ENCODE results near the gene TP53RK.

Gene TP53RK

DNA sequence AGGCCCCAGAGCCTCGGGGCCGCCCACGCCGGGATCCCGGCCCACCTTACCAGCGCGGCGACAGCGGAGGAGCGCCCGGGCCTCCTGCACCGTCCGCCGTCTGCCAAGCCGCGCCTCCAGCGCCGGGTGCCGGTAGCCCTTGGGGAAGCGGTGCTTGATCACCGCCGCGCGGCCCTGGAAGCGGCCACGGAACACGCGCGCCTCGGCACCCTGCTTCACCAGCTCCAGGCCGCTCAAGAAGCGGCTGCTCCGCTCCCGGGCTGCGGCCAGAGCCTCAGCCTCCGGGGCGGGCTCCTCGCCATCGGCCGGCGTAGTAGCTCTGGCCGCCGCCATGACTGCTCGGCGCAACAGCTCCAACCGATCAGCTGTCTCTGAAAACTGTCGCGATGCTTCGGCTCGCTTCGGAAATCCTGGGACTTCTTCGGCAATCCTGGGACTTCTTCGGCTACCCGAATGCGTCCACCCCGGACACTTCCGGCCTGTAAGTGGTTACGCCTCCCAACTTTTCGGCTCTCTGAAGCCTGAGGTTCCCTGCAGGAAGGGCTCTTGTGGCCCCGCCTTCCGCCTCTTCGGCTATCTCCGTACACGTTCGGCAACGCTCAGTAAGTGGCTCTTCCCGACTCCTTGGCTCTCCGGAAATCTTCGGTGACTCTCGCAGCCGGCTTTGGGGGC is at the start of gene TP53RK:
Gene TP53RK (minus strand): TSS at position 363 of the 672 bp plus-strand sequence. CDS start 30 bp downstream, at position 333.
- FAIRE-seq: peak; percentile 30
- peak; percentile 100 for DNase-seq (ENCODE audit: low spot score)

DNA sequence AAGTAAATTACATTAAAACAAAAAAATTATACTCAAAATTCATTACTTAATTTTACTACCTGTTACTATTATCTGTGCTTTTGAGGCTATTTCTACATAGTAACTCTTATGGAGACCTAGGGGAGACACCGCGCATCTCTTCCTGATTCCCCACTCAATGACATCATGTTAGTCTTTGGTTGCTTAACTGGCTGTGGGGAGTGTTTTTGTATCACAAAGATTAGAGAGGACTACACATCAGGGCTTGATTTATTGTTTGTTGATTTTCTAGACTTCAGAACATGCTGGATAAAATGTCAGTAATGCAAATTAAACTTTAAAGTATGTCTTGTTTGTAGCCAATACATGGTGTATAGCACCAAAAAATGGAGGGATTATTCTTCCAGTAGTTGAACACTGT is 46.2 kb upstream of the TP53RK start:
- DNase-seq (ENCODE audit: low spot score) (no peak), FAIRE-seq (no peak)

DNA sequence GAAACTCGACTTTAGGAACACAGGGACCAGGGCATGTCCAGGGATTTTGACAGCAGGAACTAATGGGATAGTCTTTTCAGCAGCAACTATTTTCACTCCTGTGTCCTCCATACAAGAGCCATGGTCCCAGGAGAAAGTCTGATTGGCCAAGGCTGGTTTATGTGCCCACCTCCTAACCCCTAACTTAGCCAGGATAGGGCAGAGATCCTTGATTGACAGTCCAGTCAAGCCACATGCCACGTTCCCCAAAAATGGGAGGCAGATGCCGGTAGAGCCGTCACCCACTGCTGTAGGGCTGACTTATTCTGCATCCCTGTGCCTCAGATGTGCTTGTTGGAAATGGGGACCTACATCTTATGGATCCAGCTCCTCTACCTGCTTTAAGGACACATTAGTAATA is 42.5 kb upstream of the TP53RK start:
- FAIRE-seq: no peak
- DNase-seq (ENCODE audit: low spot score): no peak

- DNase-seq (ENCODE audit: low spot score) (no peak), FAIRE-seq (peak; percentile 30)
Measured at GRCh38 chr20:46725186-46726165, 36.2 kb upstream of the TP53RK start.

- FAIRE-seq (peak; percentile 99), DNase-seq (ENCODE audit: low spot score) (no peak)
Measured at GRCh38 chr20:46724343-46724959, 35.2 kb upstream of the TP53RK start.

- DNase-seq (ENCODE audit: low spot score) (no peak), FAIRE-seq (no peak)
Measured at GRCh38 chr20:46723039-46723438, 33.8 kb upstream of the TP53RK start.

- FAIRE-seq (no peak), DNase-seq (ENCODE audit: low spot score) (no peak)
Measured at GRCh38 chr20:46722450-46722849, 33.2 kb upstream of the TP53RK start.

DNA sequence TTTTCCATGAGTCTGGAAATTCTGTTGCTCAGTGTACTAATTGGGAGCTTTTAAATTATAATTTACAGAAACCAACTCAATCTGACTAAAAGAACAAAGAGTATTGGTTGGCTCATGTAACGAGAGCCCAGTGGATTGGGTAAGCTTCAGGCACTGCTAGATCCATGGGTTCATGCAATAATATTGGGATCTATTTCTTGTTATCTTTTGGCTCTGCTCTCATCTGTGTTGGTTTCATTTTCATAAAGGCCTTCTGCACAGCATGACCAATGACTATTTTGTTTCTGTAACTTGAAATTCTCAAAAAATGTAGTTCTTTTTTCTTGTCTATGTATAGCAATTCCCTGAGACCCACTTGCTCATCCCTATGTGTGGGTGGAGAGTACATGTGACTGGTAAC is 32.2 kb upstream of the TP53RK start:
- no peak for FAIRE-seq
- DNase-seq (ENCODE audit: low spot score): no peak

- FAIRE-seq (no peak), DNase-seq (ENCODE audit: low spot score) (no peak)
Measured at GRCh38 chr20:46720776-46721425, 31.7 kb upstream of the TP53RK start.

- DNase-seq (ENCODE audit: low spot score) (no peak), FAIRE-seq (no peak)
Measured at GRCh38 chr20:46720019-46720418, 30.8 kb upstream of the TP53RK start.

DNA sequence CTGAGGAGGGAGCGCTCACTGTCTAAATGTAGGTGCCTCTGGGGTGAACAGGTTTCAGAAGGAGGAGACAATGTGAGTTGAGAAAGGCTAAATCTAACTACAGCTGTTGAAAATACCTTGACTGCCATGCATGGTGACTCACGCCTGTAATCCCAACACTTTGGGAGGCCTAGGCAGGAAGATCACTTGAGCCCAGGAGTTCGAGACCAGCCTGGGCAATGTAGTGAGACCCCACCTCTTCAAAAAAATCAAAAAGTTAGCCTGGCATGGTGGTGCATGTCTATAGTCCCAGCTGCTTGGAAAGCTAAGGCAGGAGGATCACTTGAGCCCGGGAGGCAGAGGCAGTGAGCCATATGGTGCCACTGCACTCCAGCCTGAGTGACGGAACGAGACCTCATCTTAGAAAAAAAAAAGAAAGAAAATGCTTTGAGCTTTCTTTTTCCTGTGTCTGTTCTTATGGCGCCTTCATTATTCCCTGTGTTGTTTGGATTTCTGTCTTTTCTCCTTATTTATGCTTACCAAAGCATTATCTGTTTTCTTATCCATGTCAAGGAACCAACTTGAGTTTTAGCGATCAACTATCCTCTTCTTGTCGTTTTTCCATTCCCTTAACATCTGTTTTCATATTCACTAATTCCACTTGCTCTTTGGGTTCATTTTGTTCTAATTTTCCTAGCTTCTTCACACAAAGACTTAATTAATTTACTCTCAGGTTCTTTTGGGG is 28.7 kb upstream of the TP53RK start:
- DNase-seq (ENCODE audit: low spot score) (no peak), FAIRE-seq (no peak)

DNA sequence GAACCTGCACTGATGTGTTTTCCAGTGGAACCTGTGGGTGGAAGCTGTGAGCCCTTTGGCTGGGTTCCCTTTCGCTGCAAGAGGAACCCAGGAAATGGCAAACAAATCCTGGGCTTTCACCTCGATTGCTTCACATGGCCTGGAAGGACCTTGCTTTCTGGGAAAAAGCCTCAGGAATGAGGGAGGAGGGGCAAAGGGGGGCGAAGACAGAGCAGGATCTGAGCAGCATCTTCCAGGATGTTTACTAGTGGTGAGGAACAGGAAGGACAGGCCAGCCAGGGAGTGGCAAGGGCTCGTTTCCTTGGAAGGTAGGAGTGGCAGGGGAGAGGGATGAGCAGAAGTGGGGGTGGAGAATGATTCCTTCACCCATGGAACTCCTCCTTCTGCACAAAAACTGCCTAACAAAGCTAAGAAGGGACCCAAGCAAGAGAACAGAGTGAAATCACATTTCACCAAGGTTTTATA is 26.1 kb upstream of the TP53RK start:
- peak; percentile 77 for DNase-seq (ENCODE audit: low spot score)
- FAIRE-seq: peak; percentile 5

DNA sequence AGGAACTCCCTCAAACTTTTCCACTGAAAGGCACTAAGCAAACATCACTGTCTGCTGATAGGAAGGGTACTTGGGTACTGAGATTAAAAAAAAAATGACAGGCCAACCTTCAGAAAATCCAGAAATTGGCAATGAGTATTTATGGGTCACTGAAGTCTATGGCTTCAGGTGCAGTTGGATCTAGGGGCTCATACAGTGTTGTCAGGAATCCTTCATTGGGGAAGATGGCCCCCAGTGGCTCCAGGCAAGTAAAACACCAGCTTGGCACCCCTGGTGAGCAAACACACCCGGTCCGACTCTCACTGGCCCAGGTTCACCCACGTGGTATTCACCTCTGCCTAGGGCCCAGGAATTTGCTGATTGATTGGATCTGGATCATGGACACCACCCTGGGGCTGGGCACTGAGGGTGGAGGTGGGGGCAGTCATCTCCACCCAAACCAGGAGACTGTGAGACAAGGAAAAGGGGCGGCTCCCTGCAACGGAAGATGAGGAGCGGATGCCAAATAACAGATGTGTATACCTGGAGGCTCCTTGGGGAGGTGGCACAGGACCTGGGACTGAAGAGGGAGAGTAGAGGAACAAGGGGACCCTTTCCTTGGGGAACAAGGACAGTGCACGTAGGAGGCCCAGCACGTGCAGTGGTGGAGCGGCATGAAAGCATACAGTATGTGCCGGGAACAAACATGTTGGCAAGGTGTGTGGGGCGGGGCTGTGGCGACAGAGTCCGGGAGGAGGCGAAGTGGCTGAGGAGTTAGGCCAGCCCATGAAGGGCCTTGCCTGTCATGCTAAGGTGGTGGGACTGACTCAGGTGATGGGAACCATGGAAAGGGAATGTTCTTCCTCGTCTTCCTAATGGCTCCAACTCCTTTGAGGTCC is 25.0 kb upstream of the TP53RK start:
- no peak for FAIRE-seq

GRCh38 chr20:46712056-46712636 is 22.9 kb upstream of the TP53RK start:
- DNase-seq (ENCODE audit: low spot score) (no peak), FAIRE-seq (no peak)

More for the DNA sequence above, 25.0 kb upstream of the TP53RK start:
- no peak for DNase-seq (ENCODE audit: low spot score)

DNA sequence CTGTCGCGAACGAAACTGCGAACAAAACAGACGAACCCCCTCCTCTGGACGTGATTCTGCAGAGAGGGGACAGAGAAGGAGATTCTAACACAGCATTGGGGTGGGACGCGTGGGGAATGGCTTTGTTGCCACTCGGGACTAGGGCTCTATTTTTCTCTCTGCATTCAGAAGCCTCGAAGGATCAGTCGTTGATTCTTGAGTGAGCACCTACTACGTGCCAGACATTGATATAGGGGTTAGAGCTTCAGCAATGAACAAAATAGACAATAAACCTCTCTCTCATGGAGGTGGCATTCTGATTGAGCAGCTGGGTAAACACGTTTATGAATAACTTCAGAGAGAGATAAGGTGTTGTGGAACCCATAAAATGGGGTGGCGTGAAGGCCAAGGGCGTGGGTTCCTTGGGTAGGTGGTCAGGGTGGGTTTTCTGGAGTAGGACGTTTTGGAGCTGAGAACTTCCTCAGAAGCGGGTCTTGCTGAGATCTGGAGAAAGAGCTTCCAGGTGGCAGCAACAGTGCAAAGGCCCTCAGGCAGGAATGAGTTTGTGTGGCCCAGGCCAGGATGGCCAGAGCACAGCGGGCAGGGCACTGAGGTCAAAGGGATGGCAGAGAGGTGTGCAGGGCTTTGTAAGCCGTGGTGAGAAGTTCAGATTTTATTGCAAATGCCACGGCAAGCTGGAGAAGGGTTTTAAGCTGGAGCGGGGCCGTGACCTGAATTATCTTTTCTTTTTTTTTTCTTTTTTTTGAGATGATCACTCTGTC is 21.1 kb upstream of the TP53RK start:
- FAIRE-seq (no peak), DNase-seq (ENCODE audit: low spot score) (no peak)

GRCh38 chr20:46709459-46710152 is 20.4 kb upstream of the TP53RK start, which contains the start of gene SLC2A10:
TSS of gene SLC2A10 (plus strand) at chr20:46709649. CDS start at chr20:46709737, 88 bp downstream.
- DNase-seq (ENCODE audit: low spot score): peak; percentile 91
- peak; percentile 91 for FAIRE-seq

- DNase-seq (ENCODE audit: low spot score) (no peak), FAIRE-seq (no peak)
Measured at GRCh38 chr20:46709055-46709458, 19.8 kb upstream of the TP53RK start.

Measured in urothelium cell line (cell line).